ENCODE data around the gene EOGT.

Gene EOGT

DNA sequence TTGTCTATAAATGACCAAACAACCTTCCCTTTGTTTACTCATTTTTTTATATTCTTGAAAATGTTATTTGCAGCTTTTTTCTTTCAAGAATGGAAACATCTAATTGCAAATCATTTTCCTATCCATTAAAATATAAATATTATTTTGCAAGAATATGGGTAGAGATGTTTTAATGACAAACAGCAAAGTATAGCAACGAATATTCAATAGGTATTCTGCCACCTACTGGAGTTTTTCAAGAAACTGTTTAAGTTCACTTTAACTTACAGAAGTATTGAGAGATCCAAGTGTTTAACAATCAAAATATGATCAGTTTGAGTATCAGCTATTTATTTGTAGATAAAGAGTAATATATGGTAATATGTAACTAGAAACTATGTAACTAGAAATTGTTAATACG, 6.9 kb upstream of the EOGT start:
- TF ChIP-seq, protein P1, sequence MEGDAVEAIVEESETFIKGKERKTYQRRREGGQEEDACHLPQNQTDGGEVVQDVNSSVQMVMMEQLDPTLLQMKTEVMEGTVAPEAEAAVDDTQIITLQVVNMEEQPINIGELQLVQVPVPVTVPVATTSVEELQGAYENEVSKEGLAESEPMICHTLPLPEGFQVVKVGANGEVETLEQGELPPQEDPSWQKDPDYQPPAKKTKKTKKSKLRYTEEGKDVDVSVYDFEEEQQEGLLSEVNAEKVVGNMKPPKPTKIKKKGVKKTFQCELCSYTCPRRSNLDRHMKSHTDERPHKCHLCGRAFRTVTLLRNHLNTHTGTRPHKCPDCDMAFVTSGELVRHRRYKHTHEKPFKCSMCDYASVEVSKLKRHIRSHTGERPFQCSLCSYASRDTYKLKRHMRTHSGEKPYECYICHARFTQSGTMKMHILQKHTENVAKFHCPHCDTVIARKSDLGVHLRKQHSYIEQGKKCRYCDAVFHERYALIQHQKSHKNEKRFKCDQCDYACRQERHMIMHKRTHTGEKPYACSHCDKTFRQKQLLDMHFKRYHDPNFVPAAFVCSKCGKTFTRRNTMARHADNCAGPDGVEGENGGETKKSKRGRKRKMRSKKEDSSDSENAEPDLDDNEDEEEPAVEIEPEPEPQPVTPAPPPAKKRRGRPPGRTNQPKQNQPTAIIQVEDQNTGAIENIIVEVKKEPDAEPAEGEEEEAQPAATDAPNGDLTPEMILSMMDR (IDR thresholded peaks at IDR 0.05; ENCODE audit: insufficient read depth, low read depth, low read length, missing control alignments) = peak; percentile 13
- no peak for DNase-seq (ENCODE audit: low read depth)
- no peak overlapping the region for H3K4me3 ChIP-seq (ENCODE audit: low read length)

DNA sequence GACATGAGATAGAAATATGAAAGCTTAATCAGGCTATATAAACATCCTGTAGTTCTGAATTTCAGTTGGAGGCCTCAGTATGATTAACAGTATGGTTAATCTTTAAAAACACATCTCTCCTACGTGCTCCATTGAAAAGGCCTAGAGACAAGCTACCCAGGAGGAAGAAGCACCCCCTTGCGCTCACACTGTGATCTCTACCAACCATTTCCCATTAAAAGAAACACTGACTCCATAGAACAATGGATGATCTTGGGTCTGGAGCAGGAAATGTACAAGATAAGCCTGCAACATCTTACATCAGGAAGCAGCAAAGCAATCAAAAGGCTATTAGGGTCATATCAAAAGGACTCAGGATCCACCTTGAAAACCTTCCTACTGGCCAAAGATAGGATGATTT, 3.4 kb upstream of the EOGT start:
- H3K4me3 ChIP-seq (ENCODE audit: low read length) = no peak overlapping the region
- TF ChIP-seq, protein P1 (IDR thresholded peaks at IDR 0.05; ENCODE audit: insufficient read depth, low read depth, low read length, missing control alignments) = no peak
- no peak for DNase-seq (ENCODE audit: low read depth)

- TF ChIP-seq, protein P1 (IDR thresholded peaks at IDR 0.05; ENCODE audit: insufficient read depth, low read depth, low read length, missing control alignments) = no peak
- DNase-seq (ENCODE audit: low read depth) = no peak
These were observed 2.6 kb upstream of the EOGT start for GRCh38 chr3:69016102-69016501.

GRCh38 chr3:69014022-69014580, 617 bp upstream of the EOGT start:
- DNase-seq (ENCODE audit: low read depth) = no peak
- H3K4me3 ChIP-seq (ENCODE audit: low read length) = peak overlapping the region; percentile 60
- TF ChIP-seq, protein P1 (IDR thresholded peaks at IDR 0.05; ENCODE audit: insufficient read depth, low read depth, low read length, missing control alignments) = no peak

More at GRCh38 chr3:69016102-69016501, 2.6 kb upstream of the EOGT start:
- H3K4me3 ChIP-seq (ENCODE audit: low read length) = no peak overlapping the region

GRCh38 chr3:69012800-69013252, 658 bp downstream of the EOGT start:
- peak overlapping the region; percentile 60 for H3K4me3 ChIP-seq (ENCODE audit: low read length)
- no peak for DNase-seq (ENCODE audit: low read depth)
- TF ChIP-seq, protein P1 (IDR thresholded peaks at IDR 0.05; ENCODE audit: insufficient read depth, low read depth, low read length, missing control alignments) = no peak

GRCh38 chr3:69012100-69012799, 1.2 kb downstream of the EOGT start:
- TF ChIP-seq, protein P1 (IDR thresholded peaks at IDR 0.05; ENCODE audit: insufficient read depth, low read depth, low read length, missing control alignments) = no peak
- DNase-seq (ENCODE audit: low read depth) = peak; percentile 93

More at GRCh38 chr3:69012100-69012799, 1.2 kb downstream of the EOGT start:
- peak overlapping the region; percentile 60 for H3K4me3 ChIP-seq (ENCODE audit: low read length)

All from epithelial cell of esophagus (primary cell).